Body of pancreas (tissue), 4 donors: ENCODE data around the gene PACS1.

Experiments
- POLR2A ChIP-seq, 3 donors: fragments of 450-650 bp; IDR thresholded peaks; one replicate each; pipeline ENCODE4 v1.6.1; 2016; ENCODE audit warnings: antibody characterized with exemption in 3 of 3, mild to moderate bottlenecking in 2 of 3
- TF ChIP-seq, protein P1 (sequence below), 7 experiments: fragments of 450-650 bp in 4 of 7; fragments of 200-600 bp in 3 of 7; sonication (generic) in 3 of 7; IDR thresholded peaks; one replicate each; pipeline ENCODE4 v1.5.1; 2016 to 2019; ENCODE audit warnings: antibody characterized with exemption in 7 of 7

DNA sequence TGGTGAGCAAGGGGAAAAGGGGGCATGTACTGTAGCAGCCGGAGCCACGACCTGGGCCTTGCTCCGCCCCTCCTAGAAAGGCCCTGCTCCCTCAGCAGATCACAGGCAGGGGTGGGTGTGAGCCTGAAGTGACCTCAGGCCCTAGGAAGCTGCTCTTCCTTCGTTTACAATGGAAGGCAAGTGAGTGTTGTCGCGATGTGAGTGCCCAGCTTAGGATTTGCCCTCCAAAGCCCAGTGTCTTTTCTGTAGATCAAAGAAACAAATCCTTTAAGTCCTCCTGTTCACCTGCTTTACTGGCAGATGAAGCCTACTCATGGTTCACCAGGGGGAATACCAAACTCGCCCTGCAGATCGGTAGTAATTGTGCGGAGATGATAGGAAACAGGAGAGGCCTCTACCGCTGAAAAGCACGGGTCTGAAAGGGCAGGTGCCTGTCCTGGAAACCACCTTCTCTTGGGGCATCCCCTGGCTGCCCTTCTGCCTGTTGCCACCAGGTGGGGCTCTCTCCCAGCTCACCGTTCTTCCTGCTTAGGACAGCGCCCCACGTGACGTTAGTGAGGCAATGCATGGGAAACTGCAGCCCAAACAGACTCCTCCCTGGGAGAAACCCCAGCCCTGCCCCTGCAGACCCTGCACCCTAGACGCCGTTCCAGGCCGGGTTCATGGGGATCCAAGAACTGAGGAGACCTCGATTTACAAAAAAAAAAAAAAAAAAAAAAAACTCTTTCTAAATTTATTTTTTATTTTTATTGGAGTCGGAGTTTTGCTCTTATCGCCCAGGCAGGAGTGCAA, 152.5 kb downstream of the PACS1 start:
- TF ChIP-seq, protein P1, sequence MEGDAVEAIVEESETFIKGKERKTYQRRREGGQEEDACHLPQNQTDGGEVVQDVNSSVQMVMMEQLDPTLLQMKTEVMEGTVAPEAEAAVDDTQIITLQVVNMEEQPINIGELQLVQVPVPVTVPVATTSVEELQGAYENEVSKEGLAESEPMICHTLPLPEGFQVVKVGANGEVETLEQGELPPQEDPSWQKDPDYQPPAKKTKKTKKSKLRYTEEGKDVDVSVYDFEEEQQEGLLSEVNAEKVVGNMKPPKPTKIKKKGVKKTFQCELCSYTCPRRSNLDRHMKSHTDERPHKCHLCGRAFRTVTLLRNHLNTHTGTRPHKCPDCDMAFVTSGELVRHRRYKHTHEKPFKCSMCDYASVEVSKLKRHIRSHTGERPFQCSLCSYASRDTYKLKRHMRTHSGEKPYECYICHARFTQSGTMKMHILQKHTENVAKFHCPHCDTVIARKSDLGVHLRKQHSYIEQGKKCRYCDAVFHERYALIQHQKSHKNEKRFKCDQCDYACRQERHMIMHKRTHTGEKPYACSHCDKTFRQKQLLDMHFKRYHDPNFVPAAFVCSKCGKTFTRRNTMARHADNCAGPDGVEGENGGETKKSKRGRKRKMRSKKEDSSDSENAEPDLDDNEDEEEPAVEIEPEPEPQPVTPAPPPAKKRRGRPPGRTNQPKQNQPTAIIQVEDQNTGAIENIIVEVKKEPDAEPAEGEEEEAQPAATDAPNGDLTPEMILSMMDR (IDR thresholded peaks at IDR 0.05), result peak; percentile 96 to 100 (median 100)
- TF ChIP-seq POLR2A (IDR thresholded peaks at IDR 0.05), result no peak
